Measurements from ENCODE around the gene PPIG. TPM values are rescaled to one million over a fixed set of nuclear protein-coding genes. Genes with fewer than 3 reads are reported as not detected.
"Not testable (repeated sequence)": the region's sequence is repeated elsewhere in the genome, so short reads cannot be mapped to it uniquely, and the experiment has no call there.

PPIG gene
- total RNA-seq (10 to 100 TPM; 36.8 to 49.6 (median 43.6) TPM), polyA plus RNA-seq (10 to 100 TPM; 18.9 to 52.5 (median 23.8) TPM)
- long read RNA-seq, donor 1, full-length matches to known transcripts, result 5 of 22 reads
- long read RNA-seq, donor 1, partial matches to known transcripts, result 10 of 22 reads
- long read RNA-seq, donor 1, other reads (novel, unspliced or antisense), result 7 of 22 reads
- long read RNA-seq, donor 2, full-length matches to known transcripts, result 9 of 41 reads
- long read RNA-seq, donor 2, partial matches to known transcripts, result 21 of 41 reads
- long read RNA-seq, donor 2, other reads (novel, unspliced or antisense), result 11 of 41 reads

DNA sequence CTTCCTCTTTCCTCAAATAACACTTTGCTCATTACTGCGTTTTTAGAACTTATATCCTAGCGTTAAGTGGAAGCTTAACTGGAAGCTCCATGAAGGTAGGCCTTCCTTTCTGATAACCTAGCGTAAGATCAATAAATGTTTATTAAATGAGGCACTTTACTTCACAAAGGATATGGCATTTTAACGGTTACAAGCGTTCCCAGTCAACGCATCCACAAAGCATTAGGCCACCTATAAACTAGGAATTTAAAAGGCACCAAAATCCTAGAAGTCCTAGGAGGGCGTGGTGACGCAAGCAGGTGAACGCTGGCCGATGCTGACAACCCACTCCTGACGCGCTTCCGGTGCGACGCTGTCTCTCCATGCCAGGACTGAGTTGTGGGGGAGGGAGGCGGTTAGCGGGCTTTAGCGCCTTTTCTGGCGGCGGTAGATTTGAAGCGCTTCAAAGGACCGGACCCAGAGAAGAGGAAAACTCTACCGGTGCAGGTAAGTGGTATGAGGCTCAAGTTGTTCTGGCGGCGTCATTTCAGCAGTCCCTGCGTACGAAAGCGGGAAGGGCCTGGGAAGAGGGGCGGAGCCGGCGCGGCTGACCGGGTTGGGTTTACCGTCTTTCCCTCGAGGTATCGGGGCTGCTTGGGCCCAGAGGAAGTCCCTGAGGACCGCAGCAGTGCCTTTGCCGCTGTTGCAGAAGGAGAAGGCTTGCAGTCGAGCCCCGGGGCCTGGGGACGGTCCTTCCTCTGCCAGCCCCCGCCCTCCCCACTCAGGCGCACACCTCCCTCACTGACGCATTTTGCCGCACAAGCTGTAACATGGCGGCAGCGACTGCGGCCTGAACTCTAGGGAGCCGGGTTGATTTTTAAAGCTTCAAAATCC is at the start of gene PPIG:
Gene PPIG, plus strand, starts transcription at position 347 of the 873 bp plus-strand sequence. CDS start 19,691 bp downstream, outside the sequence.
- TF ChIP-seq, protein P1, sequence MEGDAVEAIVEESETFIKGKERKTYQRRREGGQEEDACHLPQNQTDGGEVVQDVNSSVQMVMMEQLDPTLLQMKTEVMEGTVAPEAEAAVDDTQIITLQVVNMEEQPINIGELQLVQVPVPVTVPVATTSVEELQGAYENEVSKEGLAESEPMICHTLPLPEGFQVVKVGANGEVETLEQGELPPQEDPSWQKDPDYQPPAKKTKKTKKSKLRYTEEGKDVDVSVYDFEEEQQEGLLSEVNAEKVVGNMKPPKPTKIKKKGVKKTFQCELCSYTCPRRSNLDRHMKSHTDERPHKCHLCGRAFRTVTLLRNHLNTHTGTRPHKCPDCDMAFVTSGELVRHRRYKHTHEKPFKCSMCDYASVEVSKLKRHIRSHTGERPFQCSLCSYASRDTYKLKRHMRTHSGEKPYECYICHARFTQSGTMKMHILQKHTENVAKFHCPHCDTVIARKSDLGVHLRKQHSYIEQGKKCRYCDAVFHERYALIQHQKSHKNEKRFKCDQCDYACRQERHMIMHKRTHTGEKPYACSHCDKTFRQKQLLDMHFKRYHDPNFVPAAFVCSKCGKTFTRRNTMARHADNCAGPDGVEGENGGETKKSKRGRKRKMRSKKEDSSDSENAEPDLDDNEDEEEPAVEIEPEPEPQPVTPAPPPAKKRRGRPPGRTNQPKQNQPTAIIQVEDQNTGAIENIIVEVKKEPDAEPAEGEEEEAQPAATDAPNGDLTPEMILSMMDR (IDR thresholded peaks at IDR 0.05), result no peak
- peak; percentile 90 to 95 for DNase-seq
- Histone ChIP-seq H3K4me3 (peak within 1 kb of the TSS; percentile 94), H3K27ac (peak within 1 kb of the TSS; percentile 97), H3K27me3 (ENCODE audit: insufficient read depth in 3 of 3, low read length in 2 of 3) (no peaks in the 10 kb centered on the region), H3K9me3 (no peaks in the 10 kb centered on the region), H3K4me1 (peaks cover 30% of the 10 kb centered on the region), H3K36me3 (ENCODE audit: insufficient read depth in 1 of 2, low read depth in 1 of 2) (peaks cover 0 to 3% of the 10 kb centered on the region in 2 donors)
- WGBS, 3 donors, result 5 to 6% (median 5%) methylated on average over 49 of the region's 49 CpGs
- peak; percentile 97 to 98 (median 98) for ATAC-seq
- intact Hi-C loops (cut with DNase I), result loop anchor here in 1 of 2 donors (10.0 kb wide), 1 partner anchor 111 kb away; the partner anchor contains the start of genes CFAP210 and PHOSPHO2

DNA sequence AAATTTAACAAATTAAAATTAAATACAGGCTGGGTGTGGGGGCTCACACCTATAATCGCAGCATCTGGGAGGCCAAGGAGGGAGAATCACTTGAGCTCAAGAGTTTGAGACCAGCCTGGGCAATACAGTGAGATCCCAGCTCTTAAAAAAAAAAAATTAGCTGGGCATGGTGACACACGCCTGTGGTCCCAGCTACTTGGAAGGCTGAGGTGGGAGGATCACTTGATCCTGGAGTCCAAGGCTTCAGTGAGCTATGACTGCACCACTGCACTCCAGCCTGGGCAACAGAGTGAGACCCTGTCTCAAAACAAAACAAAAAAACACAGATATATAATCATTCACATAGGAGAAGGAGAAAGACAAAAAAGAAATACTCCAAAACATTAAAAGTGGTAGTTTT is 44.7 kb upstream of the PPIG start:
- H3K4me1 ChIP-seq; intact Hi-C loops (cut with DNase I); H3K27me3 ChIP-seq (ENCODE audit: insufficient read depth in 3 of 3, low read length in 2 of 3); H3K9me3 ChIP-seq; H3K27ac ChIP-seq; H3K4me3 ChIP-seq; DNase-seq: not testable (repeated sequence)
- H3K36me3 ChIP-seq (ENCODE audit: insufficient read depth in 1 of 2, low read depth in 1 of 2), result peaks cover 0 to 74% of the 10 kb centered on the region in 2 donors
- WGBS, 3 donors, result 92 to 96% (median 93%) methylated on average over 2 of the region's 2 CpGs
- peak in 1 of 4 donors; percentile 16 for ATAC-seq

DNA sequence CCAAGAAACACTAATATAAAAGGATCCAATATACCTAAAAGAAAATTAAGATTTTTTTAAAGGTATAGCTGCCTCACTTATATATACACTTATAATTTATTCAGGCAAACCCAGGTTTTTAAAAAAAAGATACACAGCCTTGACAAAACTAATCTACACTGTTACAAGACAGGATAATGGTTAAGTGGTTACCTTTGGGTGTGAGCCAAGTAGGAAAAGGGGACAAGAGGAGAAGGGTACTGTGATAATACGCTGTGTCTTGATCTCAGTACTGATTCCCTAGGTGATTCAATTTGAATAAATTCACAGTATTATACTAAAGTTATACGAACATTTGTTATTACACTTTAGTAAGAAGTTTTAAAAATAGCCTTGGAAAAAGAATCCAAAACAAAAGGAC is 44.0 kb upstream of the PPIG start:
- no peak overlapping the region for H3K27ac ChIP-seq
- DNase-seq (no peak), ATAC-seq (no peak)
- intact Hi-C loops (cut with DNase I), result no loop called here
- peaks cover 0 to 73% of the 10 kb centered on the region in 2 donors for H3K36me3 ChIP-seq (ENCODE audit: insufficient read depth in 1 of 2, low read depth in 1 of 2)
- H3K27me3 ChIP-seq (ENCODE audit: insufficient read depth in 3 of 3, low read length in 2 of 3), result no peaks in the 10 kb centered on the region
- no peak overlapping the region for H3K4me3 ChIP-seq
- H3K9me3 ChIP-seq, result no peaks in the 10 kb centered on the region
- WGBS, 3 donors, result 67 to 79% (median 74%) methylated on average over 2 of the region's 2 CpGs
- TF ChIP-seq, protein P1 (IDR thresholded peaks at IDR 0.05), result no peak
- H3K4me1 ChIP-seq, result no peaks in the 10 kb centered on the region

DNA sequence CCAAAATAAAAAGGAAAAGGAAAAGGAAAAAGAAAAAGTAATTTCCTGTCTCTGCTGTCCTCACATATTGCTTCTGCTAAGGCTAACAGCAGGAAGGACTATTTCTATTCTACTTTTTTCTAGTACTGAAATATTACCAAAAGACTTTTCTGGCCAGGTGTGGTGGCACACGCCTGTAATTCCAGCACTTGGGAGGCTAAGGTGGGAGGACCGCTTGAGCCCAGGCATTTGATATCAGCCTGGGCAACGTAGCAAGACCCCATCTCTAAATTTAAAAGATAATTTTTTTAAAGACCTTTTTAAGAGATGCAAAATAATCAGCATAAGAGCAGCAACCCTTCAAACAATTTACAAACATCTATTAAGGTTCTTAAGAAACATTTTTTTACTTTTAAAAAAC is 41.7 kb upstream of the PPIG start:
- H3K36me3 ChIP-seq (ENCODE audit: insufficient read depth in 1 of 2, low read depth in 1 of 2), result peaks cover 0 to 72% of the 10 kb centered on the region in 2 donors
- TF ChIP-seq, protein P1 (IDR thresholded peaks at IDR 0.05), result no peak
- intact Hi-C loops (cut with DNase I), result no loop called here

DNA sequence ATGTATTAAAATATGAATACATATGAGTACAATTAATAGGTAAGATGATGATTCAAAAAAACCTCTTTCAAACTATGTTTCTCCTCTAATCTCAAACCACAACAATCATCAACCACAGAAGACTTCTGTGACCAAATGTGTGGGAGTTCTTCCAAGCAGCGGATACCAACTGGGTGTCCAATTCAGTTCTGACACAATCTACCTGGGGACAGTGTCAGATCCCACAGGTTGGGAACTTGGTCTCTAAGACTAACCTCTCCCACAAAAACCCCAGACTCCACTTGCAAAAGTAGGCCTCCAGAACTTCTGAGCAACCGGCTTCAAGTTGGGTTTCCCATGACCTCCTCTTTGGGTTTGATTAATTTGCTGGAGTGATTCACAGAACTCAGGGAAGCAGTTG is 37.4 kb upstream of the PPIG start:
- H3K9me3 ChIP-seq, result no peaks in the 10 kb centered on the region
- ATAC-seq, result no peak
- 98% methylated on average over 2 of the region's 2 CpGs for WGBS, 3 donors
- H3K27me3 ChIP-seq (ENCODE audit: insufficient read depth in 3 of 3, low read length in 2 of 3), result no peaks in the 10 kb centered on the region
- no peak for DNase-seq
- peaks cover 0 to 73% of the 10 kb centered on the region in 2 donors for H3K36me3 ChIP-seq (ENCODE audit: insufficient read depth in 1 of 2, low read depth in 1 of 2)
- no peaks in the 10 kb centered on the region for H3K4me1 ChIP-seq
- intact Hi-C loops (cut with DNase I), result no loop called here
- TF ChIP-seq, protein P1 (IDR thresholded peaks at IDR 0.05), result no peak
- H3K27ac ChIP-seq, result no peak overlapping the region
- H3K4me3 ChIP-seq, result no peak overlapping the region

More for the DNA sequence above, 41.7 kb upstream of the PPIG start:
- ATAC-seq, result no peak
- Histone ChIP-seq H3K4me1 (no peaks in the 10 kb centered on the region), H3K27me3 (ENCODE audit: insufficient read depth in 3 of 3, low read length in 2 of 3) (no peaks in the 10 kb centered on the region), H3K9me3 (no peaks in the 10 kb centered on the region), H3K27ac (no peak overlapping the region), H3K4me3 (no peak overlapping the region)
- 91 to 94% (median 92%) methylated on average over 3 of the region's 3 CpGs for WGBS, 3 donors
- DNase-seq, result no peak

Data from psoas muscle (tissue), 8 donors.